HG03342 (cell line): ENCODE data around the gene MCM9.
"Not testable (repeated sequence)": the region's sequence is repeated elsewhere in the genome, so short reads cannot be mapped to it uniquely, and the experiment has no call there.

Source experiments
- ATAC-seq: cut with Tn5 transposase; IDR thresholded peaks from one replicate; pipeline ENCODE4 v1.9.1; 2021; ENCODE audit warnings: mild to moderate bottlenecking, moderate library complexity; ENCODE audit not compliant: unreplicated experiment

MCM9 gene

DNA sequence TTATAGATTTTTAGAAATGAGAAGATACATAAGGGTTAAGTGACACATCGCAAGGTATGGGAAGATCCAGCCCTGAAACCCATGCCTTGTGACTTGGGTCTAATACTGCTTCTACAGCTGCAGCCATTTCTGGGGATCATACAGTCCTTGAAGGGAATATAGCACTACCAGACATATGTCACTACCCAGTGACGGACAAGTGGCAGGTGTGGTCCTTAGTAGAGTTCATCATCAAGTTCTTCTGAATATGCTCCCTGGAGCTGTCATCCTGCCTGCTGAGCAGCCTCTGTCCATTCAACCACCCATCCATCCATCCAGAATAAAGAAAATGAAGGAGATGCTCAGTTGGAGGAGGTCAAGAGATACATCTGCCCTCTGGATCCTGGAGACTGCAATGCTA lies 159.6 kb downstream of the MCM9 start:
- ATAC-seq = no peak

GRCh38 chr6:118774581-118774980 lies 160.4 kb downstream of the MCM9 start:
- no peak for ATAC-seq

GRCh38 chr6:118772886-118773285 lies 162.1 kb downstream of the MCM9 start:
- no peak for ATAC-seq

DNA sequence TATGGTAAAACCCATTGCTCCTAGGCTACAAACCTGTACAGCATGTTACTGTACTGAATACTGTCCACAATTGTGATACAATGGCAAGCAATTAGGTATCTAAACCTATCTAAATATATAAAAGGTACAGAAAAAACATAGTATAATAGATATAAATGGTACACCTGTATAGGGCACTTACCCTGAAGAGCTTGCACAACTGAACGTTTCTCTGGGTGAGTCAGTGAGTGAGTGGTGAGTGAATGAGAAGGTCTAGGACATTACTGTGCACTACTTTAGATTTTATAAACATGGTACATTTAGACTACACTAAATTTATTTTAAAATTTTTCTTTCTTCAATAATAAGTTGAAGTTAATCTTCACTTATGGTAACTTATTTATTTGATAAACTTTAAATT lies 163.7 kb downstream of the MCM9 start:
- no peak for ATAC-seq

DNA sequence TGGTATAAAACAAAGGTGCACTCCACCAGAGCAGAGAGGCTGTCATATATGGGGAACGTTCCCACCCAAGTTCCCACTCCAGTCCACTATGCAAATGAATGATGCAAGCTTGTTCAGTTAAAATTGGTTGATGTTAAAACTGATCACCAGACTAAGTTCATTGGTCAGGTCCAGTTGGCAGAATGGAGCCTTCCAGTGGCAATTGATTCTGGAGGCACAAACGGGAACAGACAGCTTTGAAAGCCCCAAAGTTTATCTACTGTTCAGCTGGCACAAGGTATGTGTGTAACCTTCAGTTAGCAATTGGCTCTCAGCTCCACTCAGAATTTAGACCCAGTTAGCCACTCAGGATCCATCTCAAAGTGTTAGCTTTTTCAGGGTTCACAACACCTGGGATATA lies 164.1 kb downstream of the MCM9 start:
- no peak for ATAC-seq

DNA sequence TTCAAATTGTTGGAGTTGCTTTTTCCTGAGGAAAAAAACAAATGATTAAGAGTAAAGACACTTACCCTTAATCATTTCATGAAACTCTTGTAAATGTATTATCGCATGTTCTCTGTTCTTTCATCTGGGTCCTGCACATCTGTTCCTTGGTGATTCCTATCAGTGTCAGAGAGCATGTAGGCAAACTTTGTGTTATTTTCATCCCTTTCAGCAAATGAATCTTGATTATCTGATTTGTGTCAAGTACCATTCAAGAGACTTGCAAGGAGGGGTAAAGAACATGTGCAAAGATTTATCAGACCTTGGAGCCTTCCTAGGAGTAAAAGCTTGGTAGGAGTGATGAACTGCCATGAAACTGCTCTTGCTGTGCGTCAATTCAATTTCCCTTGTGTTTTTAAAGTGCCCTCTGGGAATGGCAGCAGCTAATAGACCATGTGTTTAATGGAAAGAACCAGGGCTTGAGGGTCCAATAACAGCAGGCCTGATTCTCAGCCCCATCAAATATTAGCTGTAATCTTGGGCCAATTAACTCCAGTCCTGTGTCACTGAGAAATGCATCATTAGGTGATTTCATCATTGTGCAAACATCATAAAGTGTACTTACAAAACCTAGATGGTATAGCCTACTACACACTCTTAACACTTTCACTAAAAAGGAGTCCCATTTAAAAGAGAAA lies 164.7 kb downstream of the MCM9 start:
- ATAC-seq = no peak

DNA sequence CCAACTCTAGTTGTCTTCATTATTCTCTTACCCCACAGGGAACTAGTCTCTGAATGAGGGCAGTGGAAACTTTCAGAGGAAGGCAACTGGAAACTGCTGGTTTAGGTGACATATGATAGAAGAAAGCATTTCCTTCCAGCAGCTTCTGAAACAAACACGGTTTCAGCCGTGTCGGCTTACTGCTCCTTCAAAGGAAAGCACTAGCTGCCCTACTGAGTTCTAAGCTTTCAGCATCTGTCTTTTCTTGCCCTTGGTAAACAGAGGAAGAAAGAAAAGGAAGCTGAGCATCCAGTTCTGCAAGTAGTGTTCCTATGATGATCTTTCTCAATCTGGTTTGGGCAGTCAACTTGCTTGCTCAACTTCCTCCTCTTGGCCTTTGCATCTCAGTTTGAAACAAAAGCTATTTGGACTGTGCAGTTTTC lies 166.0 kb downstream of the MCM9 start:
- no peak for ATAC-seq

DNA sequence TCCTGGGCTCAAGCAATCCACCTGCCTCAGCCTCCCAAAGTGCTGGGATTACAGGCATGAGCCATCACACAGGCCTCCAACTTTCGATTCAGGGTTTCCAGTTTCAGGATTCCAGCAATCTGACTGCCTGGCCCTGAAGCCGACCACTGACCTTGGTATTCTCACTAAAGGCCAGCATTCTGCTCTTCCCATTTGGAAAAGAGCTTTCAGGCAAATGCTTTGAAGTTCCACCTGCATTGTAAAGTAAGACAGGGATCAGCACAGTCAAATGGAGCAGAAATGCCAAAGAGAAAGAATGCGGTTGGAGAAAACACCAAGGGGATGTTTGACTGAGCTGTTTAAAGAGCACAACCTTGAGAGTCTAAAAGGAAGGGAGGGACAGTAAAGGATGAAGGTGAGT lies 166.5 kb downstream of the MCM9 start:
- no peak for ATAC-seq

GRCh38 chr6:118765316-118765715 lies 169.6 kb downstream of the MCM9 start:
- ATAC-seq = not testable (repeated sequence)

DNA sequence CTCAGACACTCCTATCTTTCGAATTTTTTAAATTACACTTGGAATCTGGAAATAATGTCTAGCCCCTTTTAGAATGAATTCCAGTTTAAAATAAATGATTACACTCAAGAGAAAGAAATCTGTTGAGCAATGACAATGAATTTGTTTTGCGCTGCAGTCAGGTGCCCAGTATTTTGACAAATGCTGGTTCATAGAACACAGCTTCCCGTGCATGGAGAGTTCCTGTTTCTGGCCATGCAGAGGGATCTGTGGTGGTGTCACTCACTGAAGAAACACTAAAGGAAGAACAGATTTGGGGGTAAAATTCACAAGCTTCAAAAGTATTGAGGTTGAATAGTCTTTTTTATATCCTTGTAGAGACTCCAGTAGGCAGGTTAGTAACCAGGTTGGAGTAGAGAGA lies 170.2 kb downstream of the MCM9 start:
- ATAC-seq = no peak
